Mucosa of rectum (tissue), 2 donors: ENCODE measurements around the gene DNAJC18.
"Not testable (repeated sequence)": the region's sequence is repeated elsewhere in the genome, so short reads cannot be mapped to it uniquely, and the experiment has no call there.

Experiments used
- H3K27ac ChIP-seq, 2 donors: one replicate each; pipeline ENCODE4 v1.7.0; 2013; ENCODE audit warnings: inconsistent platforms in 2 of 2, low read depth in 2 of 2, low read length in 2 of 2
- H3K27me3 ChIP-seq, 2 donors: one replicate each; pipeline ENCODE4 v1.7.0; 2013; ENCODE audit warnings: low read length in 2 of 2; ENCODE audit not compliant: control insufficient read depth in 2 of 2, insufficient read depth in 2 of 2
- H3K36me3 ChIP-seq, 2 donors: one replicate each; pipeline ENCODE4 v1.7.0; 2013; ENCODE audit warnings: low read length in 2 of 2; ENCODE audit not compliant: control insufficient read depth in 2 of 2, insufficient read depth in 2 of 2
- H3K4me1 ChIP-seq, 2 donors: one replicate each; pipeline ENCODE4 v1.7.0; 2013; ENCODE audit warnings: low read length in 2 of 2, mild to moderate bottlenecking in 1 of 2; ENCODE audit not compliant: control insufficient read depth in 2 of 2, insufficient read depth in 2 of 2
- H3K4me3 ChIP-seq, 2 donors: one replicate each; pipeline ENCODE4 v1.7.0; 2013; ENCODE audit warnings: low read length in 2 of 2
- H3K9ac ChIP-seq, 2 donors: one replicate each; pipeline ENCODE4 v1.7.0; 2013; ENCODE audit warnings: low read length in 2 of 2, low read depth in 1 of 2, mild to moderate bottlenecking in 1 of 2
- H3K9me3 ChIP-seq, 2 donors: one replicate each; pipeline ENCODE4 v1.7.0; 2013; ENCODE audit warnings: low read length in 2 of 2; ENCODE audit not compliant: control insufficient read depth in 2 of 2
- donor health status: healthy.
- donor health status: Normal muscosa, but diverticular disease.

Gene DNAJC18

GRCh38 chr5:139389701-139390638, 49.4 kb downstream of the DNAJC18 start, which contains the start of gene MZB1:
MZB1 (minus strand) TSS chr5:139389913; CDS start chr5:139389856, 57 bp downstream.
- Histone ChIP-seq H3K27me3 (peaks cover 0 to 7% of the 10 kb centered on the region in 2 donors), H3K4me3 (peak within 1 kb of the TSS; percentile 77 to 84), H3K27ac (peak within 1 kb of the TSS; percentile 90 to 91), H3K36me3 (peaks cover 3 to 8% of the 10 kb centered on the region in 2 donors), H3K4me1 (peaks cover 54 to 60% of the 10 kb centered on the region in 2 donors), H3K9me3 (no peaks in the 10 kb centered on the region), H3K9ac (peak within 1 kb of the TSS; percentile 52 to 87)

DNA sequence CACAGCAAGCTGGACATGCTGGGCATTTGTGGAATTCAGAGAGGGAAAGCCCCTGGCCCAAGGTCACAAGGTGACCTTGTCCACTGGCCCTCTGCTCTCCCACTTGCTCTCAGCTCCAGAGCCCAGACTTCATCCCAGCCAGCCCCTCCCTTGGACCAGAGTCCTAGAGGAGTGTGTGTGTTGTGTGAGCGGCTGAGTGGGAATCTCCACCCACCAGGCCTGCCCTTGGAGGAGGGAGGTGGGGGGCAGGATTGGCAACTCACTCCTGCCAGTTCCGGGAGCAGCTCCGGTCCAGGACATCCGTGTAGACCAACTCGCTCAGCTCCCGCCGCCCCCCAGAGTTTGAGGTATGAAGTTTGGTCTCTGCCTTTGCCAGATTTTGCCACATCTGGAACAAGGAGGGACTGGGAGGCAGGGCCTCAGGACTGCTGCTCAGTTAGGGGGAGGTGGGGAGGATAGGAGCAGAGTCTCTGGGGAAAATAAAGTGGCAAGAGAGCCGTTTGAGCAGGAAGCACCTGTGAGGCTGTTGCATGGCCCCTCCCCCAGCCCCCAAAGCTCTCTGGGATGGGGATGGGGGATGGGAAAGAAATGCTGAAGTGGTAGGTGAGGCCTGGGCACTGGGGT, 51.0 kb downstream of the DNAJC18 start:
- Histone ChIP-seq H3K4me1 (peaks cover 60 to 68% of the 10 kb centered on the region in 2 donors), H3K27ac (peak overlapping the region; percentile 90 to 91), H3K4me3 (peak overlapping the region; percentile 77 to 84), H3K36me3 (peaks cover 3 to 8% of the 10 kb centered on the region in 2 donors), H3K9ac (peak overlapping the region; percentile 87 to 88), H3K9me3 (no peaks in the 10 kb centered on the region), H3K27me3 (peaks cover 0 to 1% of the 10 kb centered on the region in 2 donors)

- H3K4me3 ChIP-seq: peak overlapping the region; percentile 77 to 84
- H3K9me3 ChIP-seq: no peaks in the 10 kb centered on the region
- peaks cover 3 to 8% of the 10 kb centered on the region in 2 donors for H3K36me3 ChIP-seq
- H3K9ac ChIP-seq: peak overlapping the region; percentile 74 to 87
- H3K4me1 ChIP-seq: peaks cover 60 to 64% of the 10 kb centered on the region in 2 donors
- no peaks in the 10 kb centered on the region for H3K27me3 ChIP-seq
- H3K27ac ChIP-seq: peak overlapping the region; percentile 90 to 91
Measured at GRCh38 chr5:139387611-139388197, 51.6 kb downstream of the DNAJC18 start.

GRCh38 chr5:139386956-139387355, 52.4 kb downstream of the DNAJC18 start:
- H3K9me3 ChIP-seq, H3K27me3 ChIP-seq, H3K27ac ChIP-seq, H3K4me3 ChIP-seq, H3K36me3 ChIP-seq, H3K9ac ChIP-seq: not testable (repeated sequence)
- peaks cover 65 to 68% of the 10 kb centered on the region in 2 donors for H3K4me1 ChIP-seq

GRCh38 chr5:139386050-139386438, 53.3 kb downstream of the DNAJC18 start:
- Histone ChIP-seq H3K9me3 (no peaks in the 10 kb centered on the region), H3K27ac (no peak overlapping the region), H3K36me3 (peaks cover 3 to 8% of the 10 kb centered on the region in 2 donors), H3K4me1 (peaks cover 60 to 64% of the 10 kb centered on the region in 2 donors), H3K4me3 (no peak overlapping the region), H3K9ac (no peak overlapping the region), H3K27me3 (no peaks in the 10 kb centered on the region)

DNA sequence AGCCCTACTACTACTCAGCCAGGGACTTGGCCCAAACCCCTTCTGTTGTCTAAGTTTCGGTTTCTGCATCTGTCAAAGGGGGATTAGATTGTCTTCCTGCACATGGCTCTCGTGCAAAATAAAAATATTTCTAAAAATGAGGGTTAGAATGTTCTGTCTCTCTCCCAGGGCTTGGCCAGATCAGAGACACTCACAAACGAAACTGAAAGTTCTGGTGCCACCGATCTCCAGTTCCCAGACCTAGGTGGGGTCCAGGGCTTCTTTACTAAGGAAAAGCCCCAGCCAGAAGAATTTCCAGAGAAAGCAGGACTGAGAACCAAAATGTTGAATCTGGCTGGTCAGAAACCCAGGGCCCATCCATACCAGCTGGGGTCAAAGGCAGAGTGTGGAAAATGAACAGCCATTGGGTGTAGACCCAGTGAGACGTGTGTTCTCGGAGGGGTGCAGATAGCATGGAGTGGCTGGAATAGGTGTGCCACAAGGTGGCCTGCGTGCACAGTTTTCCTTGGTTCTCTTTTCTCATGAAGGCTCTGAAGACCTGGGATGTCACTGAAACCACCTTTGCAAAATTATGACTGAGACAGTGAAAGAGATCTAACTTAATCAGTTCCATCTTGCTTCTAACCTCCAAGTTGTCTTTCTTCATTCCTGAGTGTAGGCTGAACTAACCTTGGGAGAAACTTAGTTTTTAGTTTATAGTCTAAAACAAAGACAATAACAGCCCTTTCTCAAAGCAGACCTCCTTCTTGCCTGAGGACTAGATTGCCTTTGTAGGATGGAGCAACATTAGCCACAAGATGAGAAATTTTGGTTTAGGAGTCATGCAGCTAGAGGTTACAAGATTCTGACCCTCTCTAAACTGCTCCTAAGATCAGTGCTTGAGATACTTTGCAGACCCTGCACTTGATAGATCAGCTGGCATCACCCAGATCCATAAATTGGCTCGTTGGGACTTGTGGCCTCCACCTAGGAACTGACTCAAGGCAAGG, 54.0 kb downstream of the DNAJC18 start:
- H3K4me3 ChIP-seq: peak overlapping the region; percentile 69 to 76
- H3K27me3 ChIP-seq: no peaks in the 10 kb centered on the region
- peaks cover 53 to 57% of the 10 kb centered on the region in 2 donors for H3K4me1 ChIP-seq
- peaks cover 2 to 3% of the 10 kb centered on the region in 2 donors for H3K36me3 ChIP-seq
- peak overlapping the region; percentile 49 to 65 for H3K9ac ChIP-seq
- H3K9me3 ChIP-seq: no peaks in the 10 kb centered on the region
- peak overlapping the region; percentile 63 to 64 for H3K27ac ChIP-seq

DNA sequence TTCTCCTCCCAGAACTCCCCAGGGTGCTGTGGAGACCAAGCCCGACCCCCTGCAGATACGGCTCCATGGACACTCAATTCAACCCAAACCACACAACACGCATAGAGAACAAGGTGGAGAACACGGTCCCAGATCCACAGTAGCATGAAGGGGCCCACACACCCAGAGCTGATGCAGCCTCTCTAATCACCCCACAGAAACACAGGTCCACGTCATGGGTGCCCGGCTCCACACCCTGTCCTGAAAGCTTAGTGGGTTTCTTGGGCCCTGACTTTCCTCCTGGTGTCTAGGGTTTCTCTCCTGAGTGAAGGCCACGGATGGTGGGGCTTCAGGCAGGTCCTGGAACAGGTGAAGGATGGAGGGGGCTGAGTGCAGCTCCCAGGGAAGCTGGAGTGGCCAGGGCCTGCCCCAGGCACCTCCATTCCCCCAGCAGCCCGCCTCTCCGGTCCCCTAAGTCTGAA, 54.7 kb downstream of the DNAJC18 start:
- Histone ChIP-seq H3K27ac (peak overlapping the region; percentile 40 to 63), H3K9ac (peak overlapping the region; percentile 49 to 65), H3K4me3 (peak overlapping the region; percentile 69 to 76), H3K9me3 (no peaks in the 10 kb centered on the region), H3K4me1 (peaks cover 46 to 51% of the 10 kb centered on the region in 2 donors), H3K27me3 (no peaks in the 10 kb centered on the region), H3K36me3 (no peaks in the 10 kb centered on the region)

DNA sequence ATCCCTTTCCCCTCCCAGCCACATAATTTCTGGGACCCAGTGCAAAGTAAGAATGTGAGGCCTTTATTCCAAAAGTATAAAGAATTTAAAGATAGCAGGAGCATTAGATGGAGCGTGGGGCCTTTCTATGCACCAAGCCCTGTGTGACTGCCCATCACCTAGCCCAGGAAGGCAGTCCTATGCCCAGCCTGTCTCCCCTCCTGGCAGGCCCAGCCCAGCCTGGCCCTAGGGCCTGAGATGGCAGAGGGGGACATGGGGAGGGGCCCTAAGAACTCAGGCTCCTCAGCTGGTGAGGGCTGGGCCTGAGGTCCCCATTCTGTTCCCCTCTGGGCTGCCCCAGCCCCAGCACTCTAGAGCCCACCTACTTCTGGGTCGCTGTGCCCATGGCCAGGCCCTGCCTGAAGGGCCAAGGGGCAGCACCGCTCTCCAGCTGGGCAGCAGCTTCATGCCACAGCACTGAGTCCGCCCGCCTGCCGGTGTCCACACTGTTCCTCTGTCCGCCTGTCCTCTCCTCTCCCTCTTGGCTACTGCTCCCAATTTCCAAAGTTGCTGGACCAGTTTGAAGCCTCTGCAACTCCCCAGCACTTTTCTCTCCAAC, 55.2 kb downstream of the DNAJC18 start:
- H3K27me3 ChIP-seq: no peaks in the 10 kb centered on the region
- no peaks in the 10 kb centered on the region for H3K9me3 ChIP-seq
- H3K9ac ChIP-seq: peak overlapping the region in 1 of 2 donors; percentile 9
- H3K4me1 ChIP-seq: peaks cover 41 to 46% of the 10 kb centered on the region in 2 donors
- no peaks in the 10 kb centered on the region for H3K36me3 ChIP-seq
- peak overlapping the region in 1 of 2 donors; percentile 69 for H3K4me3 ChIP-seq
- peak overlapping the region in 1 of 2 donors; percentile 59 for H3K27ac ChIP-seq
